Upper lobe of left lung (tissue), 4 donors: ENCODE results near the gene RPIA.

Source experiments
- CTCF ChIP-seq, 6 experiments: fragments of 450-650 bp in 4 of 6; fragments of 200-600 bp in 2 of 6; sonication (generic) in 2 of 6; IDR thresholded peaks; one replicate each; pipeline ENCODE4 v1.5.1; 2016 to 2019; ENCODE audit warnings: antibody characterized with exemption in 6 of 6
- EP300 ChIP-seq, 4 donors: sonication (generic); formaldehyde crosslinking; IDR thresholded peaks; one replicate each; pipeline ENCODE4 v1.5.1; 2017; ENCODE audit warnings: antibody characterized with exemption in 4 of 4, control low read depth in 2 of 4
- POLR2AphosphoS5 ChIP-seq, 2 donors: sonication (generic); formaldehyde crosslinking; IDR thresholded peaks; one replicate each; pipeline ENCODE4 v1.5.1; 2017; ENCODE audit warnings: antibody characterized with exemption in 2 of 2

- TF ChIP-seq CTCF (IDR thresholded peaks at IDR 0.05) (no peak), EP300 (IDR thresholded peaks at IDR 0.05) (no peak), POLR2AphosphoS5 (IDR thresholded peaks at IDR 0.05) (no peak)
Observed at GRCh38 chr2:88720399-88720798, 28.9 kb downstream of the RPIA start.
